Measurements from ENCODE around the gene KLK10.

GRCh38 chr19:51012661-51013190 is 6.8 kb downstream of the KLK10 start:
- TF ChIP-seq, protein P1, sequence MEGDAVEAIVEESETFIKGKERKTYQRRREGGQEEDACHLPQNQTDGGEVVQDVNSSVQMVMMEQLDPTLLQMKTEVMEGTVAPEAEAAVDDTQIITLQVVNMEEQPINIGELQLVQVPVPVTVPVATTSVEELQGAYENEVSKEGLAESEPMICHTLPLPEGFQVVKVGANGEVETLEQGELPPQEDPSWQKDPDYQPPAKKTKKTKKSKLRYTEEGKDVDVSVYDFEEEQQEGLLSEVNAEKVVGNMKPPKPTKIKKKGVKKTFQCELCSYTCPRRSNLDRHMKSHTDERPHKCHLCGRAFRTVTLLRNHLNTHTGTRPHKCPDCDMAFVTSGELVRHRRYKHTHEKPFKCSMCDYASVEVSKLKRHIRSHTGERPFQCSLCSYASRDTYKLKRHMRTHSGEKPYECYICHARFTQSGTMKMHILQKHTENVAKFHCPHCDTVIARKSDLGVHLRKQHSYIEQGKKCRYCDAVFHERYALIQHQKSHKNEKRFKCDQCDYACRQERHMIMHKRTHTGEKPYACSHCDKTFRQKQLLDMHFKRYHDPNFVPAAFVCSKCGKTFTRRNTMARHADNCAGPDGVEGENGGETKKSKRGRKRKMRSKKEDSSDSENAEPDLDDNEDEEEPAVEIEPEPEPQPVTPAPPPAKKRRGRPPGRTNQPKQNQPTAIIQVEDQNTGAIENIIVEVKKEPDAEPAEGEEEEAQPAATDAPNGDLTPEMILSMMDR (IDR thresholded peaks at IDR 0.05): no peak
- no peak for TF ChIP-seq POLR2A (IDR thresholded peaks at IDR 0.05)

All from vagina (tissue), 2 donors.